GM21423 (cell line): Measurements from ENCODE around the gene BTG2.
A peak's percentile ranks its signal among the peaks of the same experiment; 100 is the strongest.
"Not testable (repeated sequence)": the region's sequence is repeated elsewhere in the genome, so short reads cannot be mapped to it uniquely, and the experiment has no call there.

Experiments
- ATAC-seq: cut with Tn5 transposase; IDR thresholded peaks from one replicate; pipeline ENCODE4 v1.9.1; 2021; ENCODE audit warnings: mild to moderate bottlenecking, moderate library complexity; ENCODE audit not compliant: unreplicated experiment

The BTG2 gene

DNA sequence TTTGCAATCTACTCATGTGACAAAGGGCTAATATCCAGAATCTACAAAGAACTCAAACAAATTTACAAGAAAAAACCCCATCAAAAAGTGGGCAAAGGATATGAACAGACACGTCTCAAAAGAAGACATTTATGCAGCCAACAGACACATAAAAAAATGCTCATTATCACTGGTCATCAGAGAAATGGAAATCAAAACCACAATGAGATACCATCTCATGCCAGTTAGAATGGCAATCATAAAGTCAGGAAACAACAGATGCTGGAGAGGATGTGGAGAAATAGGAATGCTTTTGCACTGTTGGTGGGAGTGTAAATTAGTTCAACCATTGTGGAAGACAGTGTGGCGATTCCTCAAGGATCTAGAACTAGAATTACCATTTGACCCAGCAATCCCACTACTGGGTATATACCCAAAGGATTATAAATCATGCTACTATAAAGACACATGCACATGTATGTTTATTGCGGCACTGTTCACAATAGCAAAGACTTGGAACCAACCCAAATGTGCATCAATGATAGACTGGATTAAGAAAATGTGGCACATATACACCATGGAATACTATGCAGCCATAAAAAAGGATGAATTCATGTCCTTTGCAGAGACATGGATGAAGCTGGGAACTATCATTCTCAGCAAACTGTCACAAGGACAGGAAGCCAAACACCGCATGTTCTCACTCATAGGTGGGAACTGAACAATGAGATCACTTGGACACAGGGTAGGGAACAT, 8.9 kb downstream of the BTG2 start:
- ATAC-seq = not testable (repeated sequence)

DNA sequence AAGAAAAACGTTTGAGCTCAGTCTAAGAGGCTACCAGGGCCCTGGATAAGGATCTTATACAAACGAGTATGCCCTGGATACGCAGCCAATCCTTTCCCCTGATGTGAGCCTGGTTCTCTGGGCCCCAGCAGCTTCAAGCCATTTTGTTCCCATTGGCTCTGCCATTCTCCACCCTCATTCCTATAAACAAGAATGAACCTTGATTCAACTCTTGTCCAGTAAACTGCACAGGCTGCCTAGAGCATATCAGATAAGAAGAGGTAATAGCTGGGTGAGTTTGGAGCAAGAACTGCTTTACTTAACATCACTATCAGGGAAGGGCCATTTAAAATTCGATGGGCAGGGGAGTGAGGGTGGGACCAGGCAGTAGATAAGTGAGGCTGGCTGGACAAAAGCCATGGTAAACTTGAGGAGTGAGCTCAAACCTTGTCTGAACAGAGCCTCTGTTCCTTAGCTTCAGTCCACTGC, 11.3 kb downstream of the BTG2 start:
- no peak for ATAC-seq

DNA sequence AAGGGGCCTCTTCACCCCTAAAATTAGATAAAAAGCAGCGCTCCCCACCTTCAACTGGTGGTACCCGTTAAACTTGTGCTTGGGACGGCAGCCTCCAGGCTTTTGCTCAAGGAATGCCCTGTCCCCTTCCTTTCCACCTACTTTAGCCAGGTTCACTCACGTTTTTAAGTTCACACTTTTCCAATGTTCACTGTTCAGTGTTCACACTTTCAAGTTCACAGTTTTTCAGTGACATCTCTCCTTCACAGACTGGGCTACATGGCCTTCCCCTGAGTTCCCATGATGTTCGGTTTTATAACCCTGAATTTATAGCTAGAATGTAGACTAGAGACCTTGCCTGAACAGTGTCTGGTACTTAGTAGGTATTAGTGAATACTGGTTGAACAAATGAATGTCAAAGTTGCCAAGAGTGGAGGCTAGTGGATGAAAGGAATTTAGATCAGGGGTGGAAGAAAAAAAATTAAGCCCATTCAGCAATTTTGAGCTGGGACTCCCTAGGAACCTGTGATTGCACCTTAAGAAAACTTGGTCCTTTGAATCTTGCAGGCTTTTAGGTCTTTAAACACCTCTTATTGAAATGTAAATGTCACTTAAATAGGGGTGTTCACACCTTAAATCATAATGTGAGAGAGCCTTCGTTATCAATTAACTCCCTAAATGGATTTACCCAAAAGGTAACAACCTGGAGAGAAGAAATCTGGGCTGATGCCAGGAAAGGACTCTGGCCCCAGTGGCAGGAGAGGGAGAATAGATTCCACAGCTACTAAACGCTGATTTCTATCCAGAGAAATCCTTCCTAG, 12.3 kb downstream of the BTG2 start:
- ATAC-seq = no peak

DNA sequence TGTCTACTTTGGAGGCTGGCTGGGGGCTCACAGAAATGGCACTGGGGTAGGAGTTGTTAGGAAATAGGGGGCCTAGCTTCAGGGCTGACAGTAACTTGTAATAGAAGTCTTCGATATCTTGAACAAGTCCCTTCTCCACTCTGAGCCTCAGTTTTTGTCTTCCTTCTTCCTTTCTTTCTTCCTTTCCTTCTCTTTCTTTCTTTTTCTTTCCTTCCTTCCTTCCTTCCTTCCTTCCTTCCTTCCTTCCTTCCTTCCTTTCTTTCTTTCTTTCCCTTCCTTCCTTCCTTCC, 12.9 kb downstream of the BTG2 start:
- no peak for ATAC-seq

DNA sequence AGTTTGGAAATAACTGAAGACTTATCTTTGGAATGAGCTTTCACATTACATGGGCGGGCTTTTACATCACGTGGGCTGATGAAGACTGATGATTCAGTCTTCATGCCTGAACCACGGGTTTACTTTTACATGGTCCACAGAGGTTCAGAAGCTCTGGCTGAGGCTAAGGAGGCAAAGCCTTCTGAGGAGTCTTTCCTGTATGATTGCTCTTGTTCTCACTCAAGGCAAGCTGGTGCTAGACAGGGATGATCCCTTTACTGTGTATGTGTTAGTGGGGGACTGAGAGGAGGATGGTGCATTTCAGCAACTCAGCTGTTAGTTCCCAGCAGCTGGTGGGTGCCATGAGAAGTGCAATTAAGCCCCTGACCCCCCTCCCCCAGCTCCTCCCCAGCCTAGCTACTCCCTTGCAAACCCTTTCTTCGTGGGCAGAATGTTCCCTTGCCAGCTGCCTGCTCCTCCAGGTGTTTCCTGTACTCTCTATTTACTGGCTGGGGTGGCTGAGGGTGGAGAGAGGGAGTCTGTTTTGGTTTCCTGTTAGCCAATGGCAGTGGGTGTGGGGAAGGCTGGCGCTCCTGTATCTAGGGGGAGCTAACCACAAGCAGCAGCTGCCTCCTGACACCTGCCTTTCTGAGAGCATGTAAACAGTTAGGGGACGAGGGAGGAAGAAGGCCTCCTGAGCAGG, 15.4 kb downstream of the BTG2 start:
- ATAC-seq = peak; percentile 67

DNA sequence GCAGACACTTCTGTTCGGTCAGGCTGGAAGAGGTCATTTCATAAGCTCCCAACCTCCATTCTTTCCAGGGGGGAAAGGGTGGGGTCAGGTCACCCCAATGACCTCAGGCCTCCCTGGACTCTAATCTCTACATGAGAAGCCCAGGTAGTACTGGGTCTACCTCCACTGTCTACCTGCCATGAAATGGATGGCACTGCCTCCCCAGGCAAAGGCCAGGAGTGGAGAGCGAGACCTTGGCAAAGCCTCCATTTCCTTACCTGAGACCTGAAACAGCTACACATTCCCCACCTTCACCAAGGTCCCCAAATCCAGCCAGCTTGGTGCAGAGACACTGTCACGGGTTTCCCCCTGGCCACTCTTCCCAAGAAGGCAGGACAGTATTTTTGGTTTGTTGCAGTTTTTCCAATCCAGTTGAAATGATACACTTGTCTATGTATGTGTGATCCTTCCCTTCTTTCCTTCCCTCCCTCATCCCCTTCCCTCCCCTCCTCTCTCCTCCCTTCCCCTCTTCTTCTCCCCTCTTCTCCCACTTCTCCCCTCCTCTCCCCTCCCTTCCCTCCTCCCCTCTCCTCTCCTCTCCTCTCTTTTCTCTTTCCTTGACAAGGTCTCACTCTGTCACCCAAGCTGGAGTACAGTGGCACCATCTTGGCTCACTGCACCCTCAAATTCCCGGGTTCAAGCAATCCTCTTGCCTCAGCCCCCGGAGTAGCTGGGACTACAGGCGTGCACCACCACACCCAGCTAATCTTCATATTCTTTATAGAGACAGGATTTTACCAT, 16.1 kb downstream of the BTG2 start:
- no peak for ATAC-seq

DNA sequence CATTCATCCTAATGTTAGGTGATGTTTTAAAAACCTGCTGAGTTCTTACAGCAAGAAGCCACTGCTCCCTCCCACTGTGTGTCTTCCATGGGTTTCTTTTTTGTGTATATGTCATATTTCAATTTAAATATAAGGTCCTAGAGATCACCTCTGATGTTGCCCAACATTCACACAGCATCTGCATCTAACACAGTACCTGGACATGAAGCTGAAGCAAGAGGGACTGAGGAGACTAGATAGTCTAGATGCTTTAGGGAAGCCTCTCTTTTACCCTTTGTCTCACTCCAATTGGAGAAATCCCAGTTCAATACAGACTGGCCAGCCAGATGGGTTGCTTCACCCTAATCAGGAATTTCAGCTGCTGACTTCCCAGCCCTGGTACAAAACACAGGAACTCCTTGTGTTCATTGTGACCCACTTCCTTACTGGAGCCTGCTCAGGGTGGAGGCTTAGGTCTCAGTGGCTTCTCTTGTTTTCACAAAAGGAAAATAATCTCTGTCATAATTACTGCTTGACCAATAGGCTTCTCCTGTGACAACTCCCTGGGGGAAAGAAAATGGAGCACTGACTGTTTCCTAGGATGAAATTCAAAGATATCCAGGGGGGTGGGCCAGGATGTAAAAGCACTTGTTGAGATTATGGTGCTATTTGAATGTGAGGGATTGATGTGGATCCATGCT, 17.3 kb downstream of the BTG2 start:
- ATAC-seq = no peak

DNA sequence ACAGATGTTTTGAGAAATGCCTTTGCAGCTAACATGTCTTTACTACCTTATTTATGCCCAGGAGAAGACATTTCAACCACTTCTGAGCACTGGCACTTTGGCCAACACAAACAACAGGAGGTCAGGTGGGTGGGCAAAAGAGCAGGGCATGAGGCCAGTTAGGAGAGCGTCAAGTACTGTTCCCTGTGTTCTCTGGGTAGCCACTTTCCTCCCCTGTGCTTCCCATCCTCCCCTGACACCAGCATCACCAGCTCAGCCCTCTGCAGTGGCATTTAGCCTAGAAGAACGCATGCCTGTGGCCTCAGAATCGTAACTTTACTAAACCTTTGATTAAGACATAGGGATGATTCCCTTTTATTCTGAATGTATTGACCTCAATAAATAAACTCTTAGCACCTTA, 18.3 kb downstream of the BTG2 start:
- no peak for ATAC-seq

DNA sequence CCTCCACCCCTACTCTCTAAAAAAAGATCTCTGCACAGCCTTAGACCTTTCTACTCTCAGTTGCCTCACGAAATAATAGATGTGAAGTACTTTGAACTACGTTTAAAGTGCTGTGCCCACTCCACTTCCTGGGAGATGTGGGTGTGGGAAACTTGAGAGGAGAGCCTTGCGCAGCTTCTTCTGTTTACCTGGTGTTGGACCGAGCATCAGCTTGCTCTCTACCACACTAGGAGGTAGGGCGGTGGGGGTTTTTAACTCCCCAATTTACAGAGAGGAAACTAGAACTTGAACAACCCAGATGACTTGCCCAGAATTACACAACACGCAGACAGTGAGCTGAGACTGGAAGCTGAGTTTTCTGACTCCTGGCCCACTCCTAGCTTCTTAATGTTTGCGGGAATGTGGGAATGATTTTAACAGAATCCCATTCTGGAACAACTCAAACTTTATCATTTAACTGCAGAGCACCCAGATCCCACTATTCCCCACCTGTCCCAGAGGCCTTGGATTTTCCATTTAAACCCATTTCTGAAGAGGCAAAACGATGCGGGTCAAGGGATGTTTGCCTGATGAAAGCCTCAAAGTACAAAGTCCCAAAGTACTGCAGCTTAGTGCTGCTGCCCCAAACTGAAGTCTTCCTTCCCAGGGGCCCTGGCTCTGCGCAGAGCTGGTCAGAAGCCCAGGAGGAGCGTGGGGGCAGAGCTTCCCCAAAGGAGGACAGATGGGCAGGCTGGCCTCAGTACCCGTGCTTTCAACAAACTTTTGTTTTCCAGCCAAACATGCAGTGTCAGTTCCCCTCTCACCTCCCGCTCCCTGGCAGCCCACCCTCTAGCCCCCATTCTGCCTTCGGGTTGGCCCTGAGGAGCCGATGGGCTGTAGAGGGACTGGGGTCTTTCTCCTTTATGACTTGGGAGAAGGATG, 19.0 kb downstream of the BTG2 start:
- ATAC-seq = no peak

DNA sequence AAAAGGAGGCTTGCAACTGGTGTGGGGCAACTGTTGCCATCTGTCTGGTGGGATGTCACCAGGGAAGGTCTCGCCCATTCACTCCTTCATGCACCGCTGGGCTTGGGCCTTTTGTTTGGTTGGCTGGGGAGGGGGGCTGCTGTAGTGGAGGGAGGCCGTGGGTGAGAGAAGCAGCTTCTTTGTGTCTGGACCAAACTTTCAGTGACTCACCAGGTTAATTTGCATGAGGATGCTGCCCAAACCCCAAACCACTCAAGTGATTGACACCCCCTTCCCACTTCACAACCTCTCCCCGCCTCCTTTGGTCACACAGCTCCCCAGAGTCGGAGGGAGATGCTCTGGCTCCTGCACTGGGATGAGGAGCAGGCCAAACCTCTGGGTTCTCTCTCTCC, 19.7 kb downstream of the BTG2 start:
- peak; percentile 29 for ATAC-seq

DNA sequence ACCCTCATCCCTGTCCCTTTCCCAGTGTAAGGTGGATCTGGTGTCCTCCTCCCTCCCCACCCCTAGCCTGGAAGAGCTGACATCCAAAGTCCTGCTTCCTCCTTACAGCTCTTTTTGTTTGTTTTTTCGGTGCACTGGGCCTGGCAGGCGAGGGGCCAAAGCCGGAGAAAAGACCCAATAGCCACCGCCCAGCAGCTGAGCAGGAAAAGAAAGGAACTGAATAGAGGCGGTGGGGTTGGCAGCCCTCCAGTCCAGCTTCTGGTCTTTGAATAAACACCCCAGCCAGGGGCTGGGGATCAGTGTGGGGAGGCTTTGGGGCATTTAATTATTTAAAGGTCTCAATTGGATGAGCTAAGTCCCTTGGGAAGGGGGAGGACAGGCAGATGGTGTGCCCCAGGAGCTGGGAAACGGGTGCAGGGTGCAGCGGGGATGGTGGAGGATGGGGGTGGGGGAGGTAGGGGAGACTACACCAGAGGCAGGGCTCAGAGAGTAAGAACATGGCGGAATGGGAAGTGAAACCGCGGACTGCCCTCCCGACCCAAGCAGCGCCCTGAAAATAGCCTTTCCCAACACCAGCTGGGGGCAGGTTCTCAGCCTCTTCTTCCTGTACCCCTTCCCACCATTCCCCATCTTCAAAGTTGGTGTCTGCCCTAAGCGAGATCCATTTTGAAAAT, 20.2 kb downstream of the BTG2 start:
- no peak for ATAC-seq

DNA sequence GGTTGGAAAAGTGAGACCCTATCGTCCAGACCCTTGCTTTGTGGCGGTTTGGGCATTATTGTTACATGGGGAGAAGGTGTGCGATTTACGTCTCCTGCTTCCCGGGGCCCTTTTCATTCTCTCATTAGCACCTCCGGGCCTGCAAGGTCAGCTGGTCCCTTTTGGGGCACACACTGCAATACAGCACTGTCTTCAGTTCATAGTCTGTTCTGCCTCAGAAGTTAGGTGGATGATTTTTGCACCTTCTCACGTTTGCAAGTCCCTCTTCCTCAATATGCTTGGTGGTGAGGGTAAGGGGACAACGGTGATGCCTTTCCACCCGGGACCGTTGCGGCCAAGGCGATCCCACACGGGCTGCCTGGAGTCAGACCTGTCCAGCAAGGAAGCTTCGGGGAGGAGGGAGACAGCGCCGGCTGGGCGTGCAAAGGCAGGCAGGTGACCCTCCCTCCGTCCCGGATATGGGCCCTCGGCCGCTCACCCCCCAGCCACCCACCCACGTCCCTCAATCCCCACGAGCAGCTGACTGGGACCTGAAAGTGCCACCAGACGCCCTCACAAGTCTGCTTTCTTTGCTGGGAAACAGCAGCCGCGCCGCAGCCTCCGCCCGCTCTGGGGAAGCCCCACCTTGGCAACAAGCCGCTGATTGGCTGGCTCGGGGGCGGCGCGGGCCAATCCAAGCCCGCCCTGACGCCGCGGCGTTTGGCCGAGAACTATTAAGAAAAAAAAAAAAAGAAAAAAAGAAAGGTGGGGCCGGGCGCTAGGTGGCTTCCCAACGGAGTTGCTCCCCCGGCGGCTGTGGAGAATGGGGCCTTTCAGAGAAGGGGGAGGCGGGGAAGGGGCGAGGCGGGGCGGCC, 21.7 kb downstream of the BTG2 start:
- peak; percentile 67 for ATAC-seq

DNA sequence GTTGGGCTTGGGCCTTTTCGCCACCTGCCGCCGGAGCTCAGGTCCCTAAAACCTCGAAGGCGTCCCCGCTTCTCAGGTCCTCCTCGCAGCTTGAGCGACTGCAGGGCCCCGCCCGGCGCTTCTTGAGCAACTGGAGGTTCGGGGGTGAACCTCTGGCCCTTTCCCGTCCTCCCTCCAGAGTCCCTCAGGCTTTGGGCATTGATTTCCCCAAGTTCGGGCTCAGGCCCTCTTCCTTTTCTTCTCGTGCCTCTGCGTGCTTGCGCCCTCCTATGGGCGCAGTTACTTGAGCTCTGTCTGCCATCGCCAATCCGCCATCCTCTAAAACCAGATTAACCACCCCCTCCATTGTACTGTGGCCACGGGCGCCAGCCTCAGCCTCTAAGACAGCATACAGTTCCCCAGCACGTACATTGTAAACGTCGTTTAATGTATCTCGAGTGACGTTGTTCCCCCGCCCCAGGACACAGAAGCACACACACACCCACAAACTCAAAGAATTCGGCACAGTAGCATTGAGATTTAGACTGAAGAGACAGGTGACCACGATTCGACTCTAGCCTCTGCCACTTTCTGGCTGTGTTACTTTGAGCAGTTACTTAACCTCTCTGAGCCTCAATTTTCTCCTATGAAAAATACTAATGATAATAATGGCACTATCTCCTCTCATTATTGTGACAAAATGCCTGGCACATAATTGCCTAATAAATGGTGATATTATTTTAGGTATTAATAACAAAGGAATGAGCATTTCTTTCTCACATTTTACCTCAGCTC, 22.6 kb downstream of the BTG2 start:
- peak; percentile 20 for ATAC-seq

DNA sequence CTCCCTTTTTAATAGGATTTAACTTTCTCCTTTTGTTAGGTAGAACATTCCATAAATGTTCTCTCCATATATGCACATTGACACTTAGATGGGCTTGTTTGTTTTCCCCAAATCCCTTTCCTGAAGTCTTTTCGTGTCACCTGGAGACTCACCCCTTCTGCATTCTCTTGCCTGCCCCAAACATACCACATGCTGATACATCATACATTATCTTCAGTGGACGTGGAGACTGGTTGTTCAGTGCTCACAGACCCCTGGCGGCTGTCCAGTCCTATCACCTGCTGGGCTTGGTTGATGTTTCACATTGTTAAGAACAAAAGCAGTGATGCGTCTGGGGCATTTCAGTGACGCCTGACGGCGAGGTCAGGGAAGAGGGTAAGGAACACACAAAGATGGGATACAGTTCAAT, 23.4 kb downstream of the BTG2 start:
- ATAC-seq = no peak

DNA sequence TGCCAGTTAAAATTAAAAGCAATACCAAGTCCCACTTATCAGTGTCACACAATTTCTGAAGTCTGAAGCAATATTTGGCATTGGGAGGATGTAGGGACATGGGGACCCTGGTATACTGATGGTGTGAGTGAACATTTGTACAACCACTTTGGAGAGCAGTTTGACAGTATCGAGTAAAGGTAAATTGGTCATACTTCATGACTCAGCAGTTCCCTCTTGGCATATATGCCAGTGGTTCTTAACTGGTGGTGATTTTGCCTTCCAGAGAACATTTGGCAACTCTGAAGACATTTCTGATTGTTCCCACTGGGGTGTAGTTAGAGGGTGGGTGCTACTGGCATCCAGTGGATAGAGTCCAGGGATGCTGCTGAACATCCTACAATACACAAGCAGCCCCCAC, 25.9 kb downstream of the BTG2 start:
- ATAC-seq = no peak

DNA sequence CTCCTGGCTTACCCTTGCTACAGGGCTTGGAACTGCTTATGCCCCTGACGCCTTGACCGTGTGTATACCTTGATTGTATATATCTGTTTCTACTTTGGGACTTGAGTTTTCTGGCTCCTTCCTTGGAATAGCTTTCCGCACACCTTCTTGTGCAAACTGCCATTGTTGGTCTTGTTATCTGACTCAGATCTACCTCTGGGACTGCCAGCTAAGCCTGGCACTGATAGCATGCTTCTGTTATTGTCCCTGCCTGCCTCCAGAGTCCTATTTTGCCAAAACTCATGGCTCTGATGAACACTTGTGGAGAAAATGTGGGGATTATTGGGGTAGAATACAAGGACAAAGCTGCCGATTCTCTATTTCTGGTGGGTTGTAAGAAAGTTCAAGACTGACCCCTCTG, 30.2 kb downstream of the BTG2 start:
- ATAC-seq = no peak

DNA sequence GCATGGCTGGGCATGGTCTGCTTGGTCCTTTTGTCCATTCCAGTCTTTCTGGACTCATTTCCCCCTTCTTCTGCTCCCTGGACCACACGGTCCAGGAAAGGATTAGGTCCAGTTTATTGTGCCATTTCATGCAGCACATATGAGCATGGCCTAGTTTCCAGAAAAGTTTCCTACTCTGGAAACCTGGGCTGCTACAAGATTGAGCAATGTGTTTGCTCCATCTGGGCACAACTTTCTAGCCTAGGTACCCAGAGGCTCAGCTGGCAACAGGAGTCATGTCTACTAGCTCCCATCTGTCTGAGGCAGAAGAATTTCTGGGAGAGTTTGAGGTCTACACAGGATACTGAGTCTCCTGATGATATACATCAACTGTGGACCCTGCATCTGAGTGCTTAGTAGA, 30.8 kb downstream of the BTG2 start:
- ATAC-seq = no peak
